K562 (cell line): ENCODE measurements around the gene LRFN2. TPM values are rescaled to one million over a fixed set of nuclear protein-coding genes. Genes with fewer than 3 reads are reported as not detected.

ENCODE experiments used
- ATAC-seq: fragments of 200-7000 bp; cut with Tn5 transposase; 3 replicates; pipeline ENCODE4 v1.9.1; 2020; ENCODE audit warnings: moderate library complexity
- BruUV-seq: library from RNA; stranded (reverse); fragments of 400-500 nt; replicated peaks from 2 replicates; lab custom pipeline; 2021; lab: Mats Ljungman, UMichigan
- CTCF ChIA-PET: fragments of 300-600 bp; formaldehyde crosslinking; extraction: SDS; loops from one replicate; lab custom pipeline; 2021; ENCODE audit warnings: low intra/inter-chr PET ratio; lab: Yijun Ruan, JAX
- POLR2A ChIA-PET: fragments of 300-600, 350-650 bp; sonication (Branson Sonifier 250); formaldehyde crosslinking; extraction: SDS; loops from one replicate; lab custom pipeline; 2021; ENCODE audit warnings: antibody characterized with exemption, inconsistent platforms; lab: Yijun Ruan, JAX
- DNase-seq, 4 experiments: peaks; one replicate each; pipeline versions ENCODE4 v3.0.0 to v3.0.0-alpha.2; 2011 to 2018; ENCODE audit warnings: low spot score in 3 of 4, mixed read lengths in 3 of 4; ENCODE audit errors: extremely low read depth in 1 of 4
- FAIRE-seq: peaks from 2 replicates; lab custom pipeline; 2011; peaks lifted over from hg19 to GRCh38; lab: Jason Lieb, UNC
- H2AFZ ChIP-seq: 2 replicates; pipeline ENCODE4 v1.6.0; 2011; ENCODE audit warnings: low read depth, low read length, control low read depth, inconsistent platforms
- H3K27ac ChIP-seq: fragments of 200-600 bp; 3 replicates; pipeline ENCODE4 v1.8.0; 2011; ENCODE audit warnings: low read depth, mild to moderate bottlenecking, control low read depth, inconsistent platforms, low read length, moderate library complexity, mixed read lengths; ENCODE audit errors: extremely low read depth
- H3K27me3 ChIP-seq, 2 experiments: fragments of 300-600 bp in 1 of 2; 2 replicates in 1 of 2; 3 replicates in 1 of 2; pipeline versions ENCODE4 v1.6.0 to v1.8.0; 2011; ENCODE audit warnings: inconsistent platforms in 2 of 2, low read length in 2 of 2, mild to moderate bottlenecking in 1 of 2, mixed read lengths in 1 of 2, moderate library complexity in 1 of 2; ENCODE audit not compliant: control insufficient read depth in 2 of 2, insufficient read depth in 2 of 2
- H3K36me3 ChIP-seq: fragments of 300-600 bp; 3 replicates; pipeline ENCODE4 v1.8.0; 2011; ENCODE audit warnings: mild to moderate bottlenecking, low read length, inconsistent platforms; ENCODE audit not compliant: control insufficient read depth, insufficient read depth
- H3K4me1 ChIP-seq, 2 experiments: fragments of 200-600 bp in 1 of 2; replicated peaks in 1 of 2; 2 replicates in 1 of 2; 3 replicates in 1 of 2; pipeline versions ENCODE4 v1.5.1 to v1.8.0; 2011; ENCODE audit warnings: inconsistent platforms in 2 of 2, low read length in 2 of 2, mild to moderate bottlenecking in 1 of 2, mixed read lengths in 1 of 2, moderate library complexity in 1 of 2; ENCODE audit not compliant: control insufficient read depth in 2 of 2, insufficient read depth in 2 of 2
- H3K4me2 ChIP-seq: 2 replicates; pipeline ENCODE4 v1.6.1; 2011; ENCODE audit warnings: low read length, control low read depth, inconsistent platforms, mixed read lengths; ENCODE audit not compliant: insufficient read depth
- H3K4me3 ChIP-seq: fragments of 200-600 bp; sonication (generic), shearing (Covaris generic); 2 replicates; pipeline ENCODE4 v1.5.1; 2016; ENCODE audit warnings: control low read depth, inconsistent platforms
- H3K79me2 ChIP-seq: fragments of 200-600 bp; 3 replicates; pipeline ENCODE4 v1.8.0; 2011; ENCODE audit warnings: low read length, inconsistent platforms; ENCODE audit not compliant: control insufficient read depth, insufficient read depth
- H3K9ac ChIP-seq, 2 experiments: 2 replicates each; pipeline versions ENCODE4 v1.6.0 to v1.6.1; 2011; ENCODE audit warnings: low read depth in 2 of 2, low read length in 2 of 2, control low read depth in 1 of 2, inconsistent platforms in 1 of 2, mild to moderate bottlenecking in 1 of 2, mixed read lengths in 1 of 2; ENCODE audit not compliant: insufficient read depth in 1 of 2
- H3K9me1 ChIP-seq: one replicate; pipeline ENCODE4 v1.6.0; 2011; ENCODE audit warnings: inconsistent platforms, mild to moderate bottlenecking, low read length, moderate library complexity; ENCODE audit not compliant: control insufficient read depth, insufficient read depth
- H3K9me3 ChIP-seq: replicated peaks from 2 replicates; pipeline ENCODE4 v1.5.1; 2011; ENCODE audit warnings: low read depth, low read length, inconsistent platforms; ENCODE audit not compliant: control insufficient read depth, insufficient read depth
- H4K20me1 ChIP-seq: replicated peaks from 2 replicates; pipeline ENCODE4 v1.6.1; 2011; ENCODE audit warnings: low read length, inconsistent platforms, mixed read lengths; ENCODE audit not compliant: control insufficient read depth, insufficient read depth
- HEY1 ChIP-seq: fragments of 250-450 bp; sonication (Bioruptor Pico); IDR thresholded peaks from 2 replicates; pipeline ENCODE4 v1.5.0; 2020; ENCODE audit warnings: mild to moderate bottlenecking, moderate library complexity, borderline replicate concordance
- NR2C1 ChIP-seq, 2 experiments: fragments of 450-650 bp; IDR thresholded peaks; 2 replicates each; pipeline ENCODE4 v1.6.1; 2017; ENCODE audit warnings: mild to moderate bottlenecking in 2 of 2, antibody characterized with exemption in 1 of 2, inconsistent platforms in 1 of 2, missing compliant biosample characterization in 1 of 2, missing genetic modification characterization in 1 of 2
- SMAD2 ChIP-seq: fragments of 150-350 bp; IDR thresholded peaks from 2 replicates; pipeline ENCODE4 v1.6.1; 2014; ENCODE audit warnings: low read depth, mild to moderate bottlenecking, low read length
- SNIP1 ChIP-seq: fragments of 450-650 bp; IDR thresholded peaks from 2 replicates; pipeline ENCODE4 v1.7.1; 2017; ENCODE audit warnings: low read depth, mild to moderate bottlenecking
- USF1 ChIP-seq: sonication (generic); formaldehyde crosslinking; IDR thresholded peaks from 2 replicates; pipeline ENCODE4 v1.9.0; 2022; ENCODE audit warnings: mild to moderate bottlenecking, missing genetic modification reagents
- ZEB2 ChIP-seq: fragments of 450-650 bp; IDR thresholded peaks from 2 replicates; pipeline ENCODE4 v1.6.1; 2016
- ZNF282 ChIP-seq: sonication (generic); formaldehyde crosslinking; IDR thresholded peaks from 2 replicates; pipeline ENCODE4 v1.8.1; 2023; ENCODE audit warnings: missing genetic modification reagents
- WGBS: fragments of 100-300 bp; shearing (Covaris generic); methylation state at CpG from one replicate; pipeline ENCODE4 v1.1.6; 2016; ENCODE audit warnings: low coverage, mixed read lengths; ENCODE audit not compliant: insufficient coverage; ENCODE audit errors: missing lambda C conversion rate; 5-methylcytosine and 5-hydroxymethylcytosine counted together
- in situ Hi-C: fragments of 300-500 bp; cut with MboI; formaldehyde crosslinking; loops from 4 replicates; pipeline ENCODE4 v1.15.0; 2018; ENCODE audit warnings: inconsistent platforms, mixed read lengths
- intact Hi-C: fragments of 100-400 bp; cut with micrococcal nuclease; formaldehyde crosslinking; loops from 2 replicates; pipeline ENCODE4 v1.14.2; 2022
- polyA plus RNA-seq, 8 experiments: library from polyadenylated mRNA; depleted of rRNA in 4 of 8; stranded (reverse) in 5 of 8; unstranded in 3 of 8; fragments of >200 nt; fragmentation: Nextera tagmentation in 2 of 8; fragmentation: Illumina TruSeq in 1 of 8; extraction: Ambion mirVana in 2 of 8; extraction: Trizol in 1 of 8; gene quantifications; 2 replicates each; pipeline versions ENCODE4 v1.2.1 to v1.2.3, GENCODE V29; 2011 to 2014; ENCODE audit warnings: inconsistent platforms in 1 of 8, missing spikeins in 1 of 8
- total RNA-seq, 7 experiments: library from RNA; depleted of rRNA in 6 of 7; stranded (reverse); fragments of >200 nt in 6 of 7; fragmentation: Illumina TruSeq in 2 of 7; extraction: Trizol in 2 of 7; gene quantifications; 2 replicates each; pipeline versions ENCODE4 v1.2.1 to v1.2.3, GENCODE V29; 2011 to 2021; ENCODE audit warnings: low replicate concordance in 1 of 7

LRFN2 gene
- total and polyA plus RNA-seq, 9 of the 15 experiments (the other 6 are each of a cell fraction or from before 2014, with no cell fraction given) = not detected

- CTCF ChIA-PET = no interaction called here
- Histone ChIP-seq H2AFZ (no peak overlapping the region), H3K79me2 (no peaks in the 10 kb centered on the region), H3K27ac (no peak overlapping the region), H3K36me3 (no peaks in the 10 kb centered on the region), H3K9me3 (no peaks in the 10 kb centered on the region), H3K4me3 (no peak overlapping the region), H3K9me1 (no peaks in the 10 kb centered on the region), H3K4me1 (no peaks in the 10 kb centered on the region)
- POLR2A ChIA-PET = no interaction called here
- DNase-seq = no peak
- no TSS peak for BruUV-seq
- 2% methylated on average over 4 of the region's 4 CpGs for WGBS
- intact Hi-C loops = no loop called here
- FAIRE-seq = no peak
- no peak for ATAC-seq
- TF ChIP-seq ZEB2 (no peak), SMAD2 (no peak), ZNF282 (CRISPR knock-in tag) (no peak), NR2C1 (IDR thresholded peaks at IDR 0.05) (no peak), NR2C1 (tag; IDR thresholded peaks at IDR 0.05) (no peak), HEY1 (CRISPR knock-in tag) (no peak), SNIP1 (no peak), USF1 (CRISPR knock-in tag) (no peak)
- TF ChIP-seq, all 486 proteins: peak for 0
- peaks cover 8 to 33% of the 10 kb centered on the region in 2 experiments; a peak in 4 of 5 replicates for H3K27me3 ChIP-seq
- no peak overlapping the region for H3K4me2 ChIP-seq
- in situ Hi-C loops = no loop called here
- no peak overlapping the region for H3K9ac ChIP-seq
- peaks cover 5% of the 10 kb centered on the region; the same call in 1 of the 2 replicates for H4K20me1 ChIP-seq
These were observed 58.1 kb downstream of the LRFN2 start for GRCh38 chr6:40529040-40529439.
